Retinal pigment epithelial cell (primary cell): ENCODE results near the gene RPS3.

Experiments used
- DNase-seq: peaks from one replicate; pipeline ENCODE4 v3.0.0-alpha.2; 2010; ENCODE audit warnings: low read depth
- H3K4me3 ChIP-seq: 2 replicates; pipeline ENCODE4 v1.5.1; 2011; ENCODE audit warnings: mild to moderate bottlenecking, low read length, control low read depth, moderate library complexity
- CTCF ChIP-seq: conservative IDR thresholded peaks from 2 replicates; pipeline ENCODE4 v1.5.1; 2011; ENCODE audit warnings: low read depth, low read length, control low read depth, inconsistent platforms

RPS3 gene

DNA sequence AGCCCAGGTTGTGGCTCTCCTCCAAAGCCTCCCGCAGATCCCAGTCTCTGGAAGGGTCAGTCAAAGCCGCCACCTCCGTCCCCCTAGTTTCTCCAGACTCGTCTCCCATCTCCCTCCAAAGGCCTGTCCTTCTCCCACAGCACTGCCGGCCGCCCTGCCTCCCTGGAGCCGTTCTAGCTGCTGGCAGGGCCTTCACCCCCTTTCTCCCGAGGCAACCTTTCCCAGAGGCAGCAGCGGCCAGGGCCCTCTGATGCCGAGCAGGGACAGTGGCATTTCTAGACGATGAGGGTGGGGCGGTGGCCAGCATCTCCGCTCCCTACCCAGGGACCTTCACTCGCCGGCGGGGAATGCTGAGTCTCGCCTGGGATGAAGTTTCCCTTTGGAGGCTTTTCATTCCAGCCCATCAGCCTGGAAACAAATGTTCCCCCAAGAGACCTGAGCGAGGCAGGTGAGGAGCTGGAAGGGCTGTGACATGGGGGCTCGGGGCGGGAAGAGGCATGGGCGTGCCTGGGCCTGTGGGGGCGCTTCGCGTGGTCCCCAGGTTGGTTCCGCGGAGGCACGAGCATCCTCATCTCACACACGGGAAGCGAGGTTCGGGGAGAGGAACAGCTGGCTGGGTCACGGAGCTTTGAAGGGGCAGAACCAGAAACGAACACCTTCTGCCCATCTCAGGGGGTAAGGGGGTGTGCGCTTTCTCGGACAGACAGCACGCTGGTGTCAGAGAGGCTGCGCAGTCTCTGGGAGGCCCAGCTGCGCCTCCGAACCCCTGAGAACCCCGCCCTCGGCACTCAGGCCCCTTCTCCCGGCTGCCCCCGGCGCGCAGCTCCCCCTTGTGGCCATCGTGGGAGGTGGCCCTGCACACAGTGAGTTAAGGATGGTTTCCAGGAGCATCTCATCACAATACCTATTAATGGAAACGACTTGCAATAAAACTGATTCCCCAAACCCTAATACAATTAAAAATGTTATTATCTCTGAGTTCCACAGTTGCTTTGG lies 51.8 kb downstream of the RPS3 start:
- no peak for DNase-seq
- peak; percentile 71 for TF ChIP-seq CTCF
- no peak overlapping the region for H3K4me3 ChIP-seq

DNA sequence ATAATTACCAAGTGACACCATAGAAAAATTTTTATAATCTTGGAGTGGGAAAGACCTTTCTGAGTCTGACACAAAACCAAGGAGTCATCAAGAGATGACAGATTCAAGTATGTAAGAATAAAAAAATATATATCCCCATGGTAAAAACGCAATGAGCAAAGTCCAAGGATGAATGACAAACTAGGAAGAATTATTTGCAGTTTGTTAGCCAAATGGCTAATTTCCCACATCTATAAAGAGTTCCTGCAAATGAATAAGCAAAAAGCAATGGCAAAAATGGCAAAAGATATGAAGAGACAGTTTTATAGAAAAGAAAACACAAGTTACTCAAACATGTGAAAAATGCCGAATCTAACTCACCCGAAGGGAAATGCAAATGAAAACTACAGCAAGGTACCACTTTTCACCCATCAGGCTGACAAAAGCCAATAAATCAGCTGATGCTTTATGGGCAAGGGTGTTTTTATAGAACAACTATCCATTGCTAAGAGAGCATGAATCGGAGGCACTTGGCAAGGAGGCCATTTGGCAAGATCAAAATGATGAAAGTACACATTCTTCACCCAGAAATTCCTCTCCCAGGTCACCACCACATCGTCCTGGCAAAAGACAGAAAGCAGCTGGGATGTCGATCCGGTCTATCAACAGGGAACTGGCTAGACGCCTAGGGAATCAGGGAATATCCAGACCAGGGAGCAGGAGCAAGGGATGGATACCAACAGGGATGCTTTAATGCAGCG lies 54.8 kb downstream of the RPS3 start:
- TF ChIP-seq CTCF: no peak
- no peak for DNase-seq
- H3K4me3 ChIP-seq: no peak overlapping the region

DNA sequence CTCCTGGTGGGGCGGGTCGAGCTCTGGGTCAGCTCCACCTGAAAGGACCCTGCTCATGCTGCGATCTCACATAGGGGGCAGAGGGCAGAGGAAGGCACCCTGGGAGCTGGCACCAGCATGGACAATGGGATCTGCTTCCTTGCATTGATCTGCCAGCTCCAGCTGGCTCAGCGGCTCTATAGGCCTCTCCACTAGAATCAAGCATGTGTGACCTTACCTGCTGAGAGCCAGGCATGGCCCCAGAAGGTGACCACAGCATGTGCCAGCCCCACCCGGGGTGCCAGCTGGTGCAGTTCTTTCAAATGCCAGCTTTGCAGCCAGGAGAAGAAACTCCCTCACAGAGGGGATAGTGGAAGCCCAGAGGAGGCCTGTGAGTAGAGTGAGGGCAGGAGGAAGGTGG lies 55.7 kb downstream of the RPS3 start:
- no peak for DNase-seq
- no peak for TF ChIP-seq CTCF
- H3K4me3 ChIP-seq: no peak overlapping the region
